HG03064 (cell line): ENCODE data around the gene KLC1.
A peak's percentile ranks its signal among the peaks of the same experiment; 100 is the strongest.

ENCODE experiments used
- ATAC-seq: cut with Tn5 transposase; IDR thresholded peaks from one replicate; pipeline ENCODE4 v1.9.1; 2021; ENCODE audit warnings: low read depth; ENCODE audit not compliant: unreplicated experiment

Gene KLC1

GRCh38 chr14:103687712-103688111, 58.7 kb downstream of the KLC1 start:
- ATAC-seq: no peak

- ATAC-seq: no peak
These were observed 59.4 kb downstream of the KLC1 start for GRCh38 chr14:103688441-103688840.

- ATAC-seq: no peak
These were observed 60.2 kb downstream of the KLC1 start for GRCh38 chr14:103688906-103689902.

- no peak for ATAC-seq
These were observed 61.3 kb downstream of the KLC1 start for GRCh38 chr14:103690332-103690731.

GRCh38 chr14:103691655-103692054, 62.6 kb downstream of the KLC1 start:
- ATAC-seq: peak; percentile 64

GRCh38 chr14:103692159-103692558, 63.1 kb downstream of the KLC1 start:
- peak; percentile 20 for ATAC-seq

GRCh38 chr14:103692871-103693270, 63.9 kb downstream of the KLC1 start:
- no peak for ATAC-seq

GRCh38 chr14:103693515-103693914, 64.5 kb downstream of the KLC1 start:
- no peak for ATAC-seq

GRCh38 chr14:103694572-103695026, 65.6 kb downstream of the KLC1 start:
- ATAC-seq: no peak

- ATAC-seq: no peak
These were observed 66.5 kb downstream of the KLC1 start for GRCh38 chr14:103695296-103696069.

GRCh38 chr14:103696070-103696402, 67.0 kb downstream of the KLC1 start:
- no peak for ATAC-seq

GRCh38 chr14:103696466-103697071, 67.6 kb downstream of the KLC1 start:
- ATAC-seq: no peak

- no peak for ATAC-seq
These were observed 68.2 kb downstream of the KLC1 start for GRCh38 chr14:103697206-103697602.

GRCh38 chr14:103697603-103698379, 68.8 kb downstream of the KLC1 start:
- ATAC-seq: no peak

GRCh38 chr14:103698380-103699260, 69.6 kb downstream of the KLC1 start:
- ATAC-seq: no peak

- ATAC-seq: no peak
These were observed 70.2 kb downstream of the KLC1 start for GRCh38 chr14:103699261-103699661.

- ATAC-seq: no peak
These were observed 71.1 kb downstream of the KLC1 start for GRCh38 chr14:103699901-103700752.

GRCh38 chr14:103700753-103701490, 71.9 kb downstream of the KLC1 start:
- ATAC-seq: no peak
